Spleen (tissue), 11 donors: ENCODE results near the gene TMEM26. TPM values are rescaled to one million over a fixed set of nuclear protein-coding genes. Genes with fewer than 3 reads are reported as not detected.

Experiments used
- DNase-seq: peaks from one replicate; pipeline ENCODE4 v3.0.0-alpha.2; 2020
- H3K27ac ChIP-seq, 8 donors: fragments of 200-600 bp; sonication (generic) in 7 of 8; 1 replicate in 4 of 8; 2 replicates in 4 of 8; pipeline versions ENCODE4 v1.5.0 to v1.8.0; 2016 to 2021; ENCODE audit warnings: inconsistent platforms in 4 of 8, mild to moderate bottlenecking in 4 of 8, moderate library complexity in 1 of 8
- H3K27me3 ChIP-seq, 7 donors: fragments of 200-600 bp; sonication (generic) in 6 of 7; replicated peaks in 1 of 7; 1 replicate in 4 of 7; 2 replicates in 3 of 7; pipeline versions ENCODE4 v1.5.0 to v1.8.0; 2016 to 2021; ENCODE audit warnings: inconsistent platforms in 3 of 7, mild to moderate bottlenecking in 1 of 7
- H3K36me3 ChIP-seq, 6 donors: fragments of 200-600 bp; sonication (generic) in 5 of 6; 1 replicate in 4 of 6; 2 replicates in 2 of 6; pipeline versions ENCODE4 v1.5.0 to v1.8.0; 2016 to 2021; ENCODE audit warnings: inconsistent platforms in 2 of 6
- H3K4me1 ChIP-seq, 6 donors: fragments of 200-600 bp; sonication (generic) in 5 of 6; 1 replicate in 3 of 6; 2 replicates in 3 of 6; pipeline versions ENCODE4 v1.5.0 to v1.8.0; 2016 to 2021; ENCODE audit warnings: inconsistent platforms in 3 of 6
- H3K4me3 ChIP-seq, 8 donors: fragments of 200-600 bp; sonication (generic) in 7 of 8; 1 replicate in 4 of 8; 2 replicates in 4 of 8; pipeline versions ENCODE4 v1.5.0 to v1.8.0; 2016 to 2021; ENCODE audit warnings: inconsistent platforms in 4 of 8, mild to moderate bottlenecking in 4 of 8, moderate library complexity in 2 of 8
- H3K9me3 ChIP-seq, 8 donors: fragments of 200-600 bp; sonication (generic) in 7 of 8; 1 replicate in 4 of 8; 2 replicates in 4 of 8; pipeline versions ENCODE4 v1.5.0 to v1.8.0; 2016 to 2021; ENCODE audit warnings: inconsistent platforms in 4 of 8
- CTCF ChIP-seq, 11 experiments: fragments of 200-600 bp in 7 of 11; fragments of 450-650 bp in 4 of 11; sonication (generic) in 4 of 11; IDR thresholded peaks in 8 of 11; conservative IDR thresholded peaks in 3 of 11; 1 replicate in 7 of 11; 2 replicates in 4 of 11; pipeline versions ENCODE4 v1.4.0 to v1.8.0; 2016 to 2021; ENCODE audit warnings: antibody characterized with exemption in 11 of 11, inconsistent platforms in 4 of 11, mild to moderate bottlenecking in 1 of 11
- POLR2A ChIP-seq, 3 donors: fragments of 450-650 bp; IDR thresholded peaks; one replicate each; pipeline ENCODE4 v1.5.1; 2017; ENCODE audit warnings: antibody characterized with exemption in 3 of 3, mild to moderate bottlenecking in 1 of 3
- POLR2AphosphoS5 ChIP-seq, 3 donors: sonication (generic); formaldehyde crosslinking; IDR thresholded peaks; one replicate each; pipeline ENCODE4 v1.5.1; 2017; ENCODE audit warnings: antibody characterized with exemption in 3 of 3
- WGBS, 5 donors: extraction: QIAGEN DNeasy Blood & Tissue Kit in 3 of 5; methylation state at CpG; one replicate each; pipeline versions ENCODE4 v1.1.5 to v1.1.7; 2013 to 2018; 5-methylcytosine and 5-hydroxymethylcytosine counted together
- intact Hi-C: fragments of 100-400 bp; cut with DNase I; formaldehyde crosslinking; loops from one replicate; pipeline ENCODE4 v1.15.0; 2023; ENCODE audit warnings: low total_unique reads
- polyA plus RNA-seq, 3 donors: library from polyadenylated mRNA; stranded (reverse); fragments of 200-250 nt; gene quantifications; one replicate each; pipeline ENCODE4 v1.2.1, GENCODE V29; 2013
- total RNA-seq, 7 donors: library from RNA; depleted of rRNA in 3 of 7; stranded (reverse); fragments of >200 nt in 3 of 7; fragmentation: NEBNext Ultra II Directional in 4 of 7; extraction: Animal tissue kit (Norgen Biotek cat#: 25700) in 4 of 7; gene quantifications; one replicate each; pipeline versions ENCODE4 v1.1.0 to v1.2.1, GENCODE V29; 2016 to 2021
- donor health status: healthy with polysubstance abuse.
- donor health status: DM: no; HTN: no; CAD: no; lungs with moderate emphysema.
- donor health status: DM: no; HTN: no; CAD: no.
- donor health status: Bipolar disorder and iron deficiency.
- donor health status: healthy.
- donor health status: DM: no; HTN: no; CAD: no.
- donor health status: DM: yes; HTN: yes; CAD: no.

TMEM26 gene
- total and polyA plus RNA-seq, 10 donors = 1.0 to 30.9 (median 20.8) TPM

GRCh38 chr10:61406736-61407135 is 46.4 kb downstream of the TMEM26 start:
- DNase-seq = no peak

GRCh38 chr10:61406242-61406641 is 46.9 kb downstream of the TMEM26 start:
- Histone ChIP-seq H3K27me3 (no peaks in the 10 kb centered on the region), H3K36me3 (peaks cover 0 to 13% (median 0%) of the 10 kb centered on the region in 6 donors), H3K4me3 (no peak overlapping the region), H3K9me3 (no peaks in the 10 kb centered on the region), H3K4me1 (peaks cover 0 to 8% (median 0%) of the 10 kb centered on the region in 6 donors), H3K27ac (no peak overlapping the region)
- no peak for DNase-seq
- intact Hi-C loops = no loop called here
- TF ChIP-seq CTCF (IDR thresholded peaks at IDR 0.05 in 8 of 11, conservative IDR thresholded peaks at IDR 0.05 in 3 of 11) (no peak), POLR2AphosphoS5 (IDR thresholded peaks at IDR 0.05) (no peak), POLR2A (IDR thresholded peaks at IDR 0.05) (no peak)

More at GRCh38 chr10:61406736-61407135, 46.4 kb downstream of the TMEM26 start:
- H3K4me3 ChIP-seq = no peak overlapping the region
- 79 to 92% (median 85%) methylated on average over 3 of the region's 3 CpGs for WGBS, 5 donors
- H3K27me3 ChIP-seq = no peaks in the 10 kb centered on the region
- no peak for TF ChIP-seq POLR2AphosphoS5 (IDR thresholded peaks at IDR 0.05)
- TF ChIP-seq POLR2A (IDR thresholded peaks at IDR 0.05) = no peak
- TF ChIP-seq CTCF (IDR thresholded peaks at IDR 0.05 in 8 of 11, conservative IDR thresholded peaks at IDR 0.05 in 3 of 11) = no peak
- H3K27ac ChIP-seq = no peak overlapping the region
- intact Hi-C loops = no loop called here
- H3K36me3 ChIP-seq = peaks cover 0 to 14% (median 0%) of the 10 kb centered on the region in 6 donors
- peaks cover 0 to 8% (median 0%) of the 10 kb centered on the region in 6 donors for H3K4me1 ChIP-seq
- H3K9me3 ChIP-seq = no peaks in the 10 kb centered on the region

- Histone ChIP-seq H3K4me3 (no peak overlapping the region), H3K9me3 (no peaks in the 10 kb centered on the region), H3K27me3 (no peaks in the 10 kb centered on the region), H3K36me3 (no peaks in the 10 kb centered on the region), H3K4me1 (peaks cover 0 to 8% (median 0%) of the 10 kb centered on the region in 6 donors), H3K27ac (no peak overlapping the region)
- no peak for DNase-seq
- TF ChIP-seq POLR2A (IDR thresholded peaks at IDR 0.05) = no peak
- TF ChIP-seq CTCF (IDR thresholded peaks at IDR 0.05 in 8 of 11, conservative IDR thresholded peaks at IDR 0.05 in 3 of 11) = no peak
- no peak for TF ChIP-seq POLR2AphosphoS5 (IDR thresholded peaks at IDR 0.05)
- intact Hi-C loops = no loop called here
These were observed 48.4 kb downstream of the TMEM26 start for GRCh38 chr10:61404751-61405150.

- H3K27ac ChIP-seq = no peak overlapping the region
- no peaks in the 10 kb centered on the region for H3K36me3 ChIP-seq
- H3K27me3 ChIP-seq = no peaks in the 10 kb centered on the region
- DNase-seq = no peak
- H3K4me1 ChIP-seq = peaks cover 0 to 25% (median 19%) of the 10 kb centered on the region in 6 donors
- intact Hi-C loops = no loop called here
- WGBS, 5 donors = 85 to 100% (median 96%) methylated on average over 1 of the region's 1 CpG
- H3K4me3 ChIP-seq = no peak overlapping the region
- no peak for TF ChIP-seq CTCF (IDR thresholded peaks at IDR 0.05 in 8 of 11, conservative IDR thresholded peaks at IDR 0.05 in 3 of 11)
- no peak for TF ChIP-seq POLR2AphosphoS5 (IDR thresholded peaks at IDR 0.05)
- TF ChIP-seq POLR2A (IDR thresholded peaks at IDR 0.05) = no peak
- no peaks in the 10 kb centered on the region for H3K9me3 ChIP-seq
These were observed 52.7 kb downstream of the TMEM26 start for GRCh38 chr10:61400524-61400923.
